KMS-11 (cell line): ENCODE data around the gene ULK4.

ENCODE experiments used
- H2AFZ ChIP-seq: fragments of 200-600 bp; sonication (generic); 2 replicates; pipeline ENCODE4 v1.6.1; 2016; ENCODE audit warnings: antibody characterized with exemption, mixed run types, low read depth
- H3K27ac ChIP-seq: fragments of 200-600 bp; sonication (generic); 2 replicates; pipeline ENCODE4 v1.6.1; 2016; ENCODE audit warnings: mild to moderate bottlenecking, mixed run types
- H3K27me3 ChIP-seq: fragments of 200-600 bp; sonication (generic); 2 replicates; pipeline ENCODE4 v1.6.1; 2017; ENCODE audit warnings: mild to moderate bottlenecking, low read depth, mixed run types, moderate library complexity; ENCODE audit not compliant: insufficient read depth
- H3K36me3 ChIP-seq: fragments of 200-600 bp; sonication (generic); 2 replicates; pipeline ENCODE4 v1.6.1; 2017; ENCODE audit warnings: mild to moderate bottlenecking, mixed run types; ENCODE audit not compliant: insufficient read depth
- H3K4me1 ChIP-seq: fragments of 200-600 bp; sonication (generic); 2 replicates; pipeline ENCODE4 v1.6.1; 2016; ENCODE audit warnings: mild to moderate bottlenecking, low read depth, mixed run types; ENCODE audit not compliant: poor library complexity, severe bottlenecking
- H3K4me2 ChIP-seq: fragments of 200-600 bp; sonication (generic); 2 replicates; pipeline ENCODE4 v1.7.0; 2016; ENCODE audit warnings: mild to moderate bottlenecking, mixed run types
- H3K4me3 ChIP-seq: fragments of 200-600 bp; sonication (generic); IDR thresholded peaks from 2 replicates; pipeline ENCODE4 v1.6.1; 2017; ENCODE audit warnings: low read depth, low read length, mixed read lengths; ENCODE audit not compliant: insufficient read depth
- H3K79me2 ChIP-seq: fragments of 200-600 bp; sonication (generic); 2 replicates; pipeline ENCODE4 v1.6.1; 2016; ENCODE audit warnings: low read depth, mixed run types; ENCODE audit not compliant: insufficient read depth
- H3K9ac ChIP-seq: fragments of 200-600 bp; sonication (generic); 2 replicates; pipeline ENCODE4 v1.6.1; 2016; ENCODE audit warnings: mild to moderate bottlenecking, mixed run types
- H4K20me1 ChIP-seq: fragments of 200-600 bp; sonication (generic); 2 replicates; pipeline ENCODE4 v1.6.1; 2016; ENCODE audit warnings: mild to moderate bottlenecking, mixed run types; ENCODE audit not compliant: insufficient read depth
- CTCF ChIP-seq: fragments of 200-600 bp; sonication (generic); conservative IDR thresholded peaks from 2 replicates; pipeline ENCODE4 v1.6.1; 2017; ENCODE audit warnings: low read depth, mild to moderate bottlenecking, antibody characterized with exemption, low read length, moderate library complexity, mixed read lengths

ULK4 gene

GRCh38 chr3:41216993-41217392 is 744.9 kb downstream of the ULK4 start:
- Histone ChIP-seq H3K9ac (no peak overlapping the region), H3K36me3 (no peaks in the 10 kb centered on the region), H4K20me1 (peaks cover 19% of the 10 kb centered on the region), H3K79me2 (peaks cover 94% of the 10 kb centered on the region), H2AFZ (no peak overlapping the region), H3K27ac (no peak overlapping the region), H3K27me3 (no peaks in the 10 kb centered on the region), H3K4me3 (no peak overlapping the region), H3K4me1 (peaks cover 7% of the 10 kb centered on the region), H3K4me2 (no peak overlapping the region)
- no peak for TF ChIP-seq CTCF

GRCh38 chr3:41216422-41216821 is 745.5 kb downstream of the ULK4 start:
- Histone ChIP-seq H3K9ac (no peak overlapping the region), H3K79me2 (peaks cover 94% of the 10 kb centered on the region), H3K27me3 (no peaks in the 10 kb centered on the region), H4K20me1 (peaks cover 19% of the 10 kb centered on the region), H3K27ac (no peak overlapping the region), H3K4me1 (peaks cover 4% of the 10 kb centered on the region), H3K36me3 (no peaks in the 10 kb centered on the region), H3K4me2 (no peak overlapping the region), H2AFZ (no peak overlapping the region), H3K4me3 (no peak overlapping the region)
- TF ChIP-seq CTCF = no peak

GRCh38 chr3:41213588-41213987 is 748.3 kb downstream of the ULK4 start:
- H3K36me3 ChIP-seq = no peaks in the 10 kb centered on the region
- peaks cover 97% of the 10 kb centered on the region for H3K79me2 ChIP-seq
- no peak overlapping the region for H2AFZ ChIP-seq
- H3K4me2 ChIP-seq = no peak overlapping the region
- H3K27ac ChIP-seq = no peak overlapping the region
- peaks cover 4% of the 10 kb centered on the region for H3K4me1 ChIP-seq
- H3K9ac ChIP-seq = no peak overlapping the region
- H3K27me3 ChIP-seq = no peaks in the 10 kb centered on the region
- no peak overlapping the region for H3K4me3 ChIP-seq
- TF ChIP-seq CTCF = no peak
- H4K20me1 ChIP-seq = peaks cover 14% of the 10 kb centered on the region

- Histone ChIP-seq H3K4me3 (no peak overlapping the region), H3K27ac (no peak overlapping the region), H3K4me1 (peaks cover 4% of the 10 kb centered on the region), H2AFZ (no peak overlapping the region), H3K36me3 (no peaks in the 10 kb centered on the region), H3K27me3 (no peaks in the 10 kb centered on the region), H3K4me2 (no peak overlapping the region), H3K79me2 (peaks cover 97% of the 10 kb centered on the region), H3K9ac (no peak overlapping the region), H4K20me1 (peaks cover 14% of the 10 kb centered on the region)
- no peak for TF ChIP-seq CTCF
These were observed 749.8 kb downstream of the ULK4 start for GRCh38 chr3:41212088-41212487.
